Measurements from ENCODE around the gene GAREM1. TPM values are rescaled to one million over a fixed set of nuclear protein-coding genes. Genes with fewer than 3 reads are reported as not detected.
"Not testable (repeated sequence)": the region's sequence is repeated elsewhere in the genome, so short reads cannot be mapped to it uniquely, and the experiment has no call there.

GAREM1 gene
- total RNA-seq, 1 experiment from 2014 or later: 21.4 TPM

- Mint-ChIP-seq H3K27me3 (ENCODE audit: insufficient read depth, unreplicated experiment) (peaks cover 11% of the 10 kb centered on the region), H3K36me3 (ENCODE audit: insufficient read depth, unreplicated experiment) (no peaks in the 10 kb centered on the region), H3K27ac (ENCODE audit: low read depth, unreplicated experiment) (no peak overlapping the region), H3K4me1 (ENCODE audit: insufficient read depth, unreplicated experiment) (no peaks in the 10 kb centered on the region), H3K4me3 (ENCODE audit: unreplicated experiment) (no peak overlapping the region), H3K9me3 (ENCODE audit: unreplicated experiment) (no peaks in the 10 kb centered on the region)
- CTCF ChIA-PET: interaction anchor here (0.6 to 1.1 kb wide), 4 partner anchors 10 to 73 kb away, joined by 3 to 5 read pairs (median 4); partner anchors contain the start of gene GAREM1
- DNase-seq (ENCODE audit: unreplicated experiment): no peak
- TF ChIP-seq CTCF (IDR thresholded peaks at IDR 0.05; ENCODE audit: unreplicated experiment): no peak
- POLR2A ChIA-PET: no interaction called here
- no TSS peak for BruUV-seq (replicated peaks)
- intact Hi-C loops (cut with micrococcal nuclease): no loop called here
These were observed 9.9 kb upstream of the GAREM1 start for GRCh38 chr18:32480581-32480980.

GRCh38 chr18:32478807-32479206, 8.1 kb upstream of the GAREM1 start:
- no peak for TF ChIP-seq CTCF (IDR thresholded peaks at IDR 0.05; ENCODE audit: unreplicated experiment)
- DNase-seq (ENCODE audit: unreplicated experiment): no peak
- no peak overlapping the region for H3K27ac Mint-ChIP-seq (ENCODE audit: low read depth, unreplicated experiment)
- H3K4me1 Mint-ChIP-seq (ENCODE audit: insufficient read depth, unreplicated experiment): no peaks in the 10 kb centered on the region
- CTCF ChIA-PET: interaction anchor here (0.6 to 1.8 kb wide), 6 partner anchors 73 to 321 kb away, joined by 3 to 8 read pairs (median 5); no protein-coding TSS in a partner anchor
- no TSS peak for BruUV-seq (replicated peaks)
- peaks cover 10% of the 10 kb centered on the region for H3K27me3 Mint-ChIP-seq (ENCODE audit: insufficient read depth, unreplicated experiment)
- POLR2A ChIA-PET: interaction anchor here (0.8 to 1.0 kb wide), 2 partner anchors 8 to 95 kb away, joined by 3 read pairs; partner anchors contain the start of gene GAREM1
- H3K36me3 Mint-ChIP-seq (ENCODE audit: insufficient read depth, unreplicated experiment): no peaks in the 10 kb centered on the region
- intact Hi-C loops (cut with micrococcal nuclease): no loop called here
- H3K9me3 Mint-ChIP-seq (ENCODE audit: unreplicated experiment): no peaks in the 10 kb centered on the region
- H3K4me3 Mint-ChIP-seq (ENCODE audit: unreplicated experiment): no peak overlapping the region

- Mint-ChIP-seq H3K4me1 (ENCODE audit: insufficient read depth, unreplicated experiment) (no peaks in the 10 kb centered on the region), H3K27me3 (ENCODE audit: insufficient read depth, unreplicated experiment) (peaks cover 5% of the 10 kb centered on the region), H3K4me3 (ENCODE audit: unreplicated experiment) (no peak overlapping the region), H3K9me3 (ENCODE audit: unreplicated experiment) (no peaks in the 10 kb centered on the region), H3K36me3 (ENCODE audit: insufficient read depth, unreplicated experiment) (no peaks in the 10 kb centered on the region), H3K27ac (ENCODE audit: low read depth, unreplicated experiment) (no peak overlapping the region)
- CTCF ChIA-PET: interaction anchor here (0.6 to 1.8 kb wide), 6 partner anchors 74 to 320 kb away, joined by 3 to 8 read pairs (median 6); no protein-coding TSS in a partner anchor
- TF ChIP-seq CTCF (IDR thresholded peaks at IDR 0.05; ENCODE audit: unreplicated experiment): no peak
- DNase-seq (ENCODE audit: unreplicated experiment): no peak
- intact Hi-C loops (cut with micrococcal nuclease): no loop called here
- BruUV-seq (replicated peaks): no TSS peak
- POLR2A ChIA-PET: interaction anchor here (1.0 kb wide), 1 partner anchor 95 kb away, joined by 3 read pairs; no protein-coding TSS in a partner anchor
These were observed 7.6 kb upstream of the GAREM1 start for GRCh38 chr18:32478317-32478716.

GRCh38 chr18:32476106-32476505, 5.4 kb upstream of the GAREM1 start:
- H3K4me3 Mint-ChIP-seq (ENCODE audit: unreplicated experiment): no peak overlapping the region
- BruUV-seq (replicated peaks): no TSS peak
- intact Hi-C loops (cut with micrococcal nuclease): no loop called here
- ChIA-PET POLR2A (no interaction called here), CTCF (interaction anchor here (8.5 to 8.6 kb wide), 2 partner anchors 72 to 205 kb away, joined by 186 to 193 read pairs; no protein-coding TSS in a partner anchor)
- no peaks in the 10 kb centered on the region for H3K9me3 Mint-ChIP-seq (ENCODE audit: unreplicated experiment)
- H3K36me3 Mint-ChIP-seq (ENCODE audit: insufficient read depth, unreplicated experiment): no peaks in the 10 kb centered on the region
- H3K4me1 Mint-ChIP-seq (ENCODE audit: insufficient read depth, unreplicated experiment): no peaks in the 10 kb centered on the region
- DNase-seq (ENCODE audit: unreplicated experiment): no peak
- no peaks in the 10 kb centered on the region for H3K27me3 Mint-ChIP-seq (ENCODE audit: insufficient read depth, unreplicated experiment)
- H3K27ac Mint-ChIP-seq (ENCODE audit: low read depth, unreplicated experiment): no peak overlapping the region
- no peak for TF ChIP-seq CTCF (IDR thresholded peaks at IDR 0.05; ENCODE audit: unreplicated experiment)

GRCh38 chr18:32475069-32475468, 4.4 kb upstream of the GAREM1 start:
- H3K36me3 Mint-ChIP-seq (ENCODE audit: insufficient read depth, unreplicated experiment); intact Hi-C loops (cut with micrococcal nuclease); BruUV-seq (replicated peaks); H3K4me3 Mint-ChIP-seq (ENCODE audit: unreplicated experiment); H3K9me3 Mint-ChIP-seq (ENCODE audit: unreplicated experiment); H3K4me1 Mint-ChIP-seq (ENCODE audit: insufficient read depth, unreplicated experiment); DNase-seq (ENCODE audit: unreplicated experiment); H3K27me3 Mint-ChIP-seq (ENCODE audit: insufficient read depth, unreplicated experiment); H3K27ac Mint-ChIP-seq (ENCODE audit: low read depth, unreplicated experiment): not testable (repeated sequence)
- CTCF ChIA-PET: interaction anchor here (1.1 to 9.1 kb wide), 6 partner anchors 9 to 317 kb away, joined by 3 to 193 read pairs (median 106); no protein-coding TSS in a partner anchor
- POLR2A ChIA-PET: interaction anchor here (1.0 to 1.5 kb wide), 3 partner anchors 56 to 92 kb away, joined by 3 to 6 read pairs (median 3); no protein-coding TSS in a partner anchor
